Panc1 (cell line): ENCODE data around the gene SENP6. TPM values are rescaled to one million over a fixed set of nuclear protein-coding genes. Genes with fewer than 3 reads are reported as not detected.
"Not testable (repeated sequence)": the region's sequence is repeated elsewhere in the genome, so short reads cannot be mapped to it uniquely, and the experiment has no call there.

Experiments used
- ATAC-seq: fragments of 200-7000 bp; cut with Tn5 transposase; 2 replicates; pipeline ENCODE4 v1.9.1; 2020; ENCODE audit warnings: mild to moderate bottlenecking, moderate library complexity
- BruUV-seq: library from RNA; stranded (reverse); fragments of 400-500 nt; replicated peaks from 2 replicates; lab custom pipeline; 2021; lab: Mats Ljungman, UMichigan
- CTCF ChIA-PET: fragments of 300-600 bp; sonication (Branson Sonifier 250); formaldehyde crosslinking; loops from one replicate; lab custom pipeline; 2022; ENCODE audit warnings: antibody characterized with exemption; lab: Charles Lee
- POLR2A ChIA-PET: fragments of 300-600 bp; sonication (Branson Sonifier 250); formaldehyde crosslinking; loops from one replicate; lab custom pipeline; 2022; ENCODE audit warnings: antibody characterized with exemption; lab: Charles Lee
- DNase-seq: peaks from one replicate; pipeline ENCODE4 v3.0.0-alpha.2; 2010; ENCODE audit warnings: low read depth, low spot score
- H3K27ac ChIP-seq: 2 replicates; pipeline ENCODE4 v1.5.1; 2011; ENCODE audit warnings: mild to moderate bottlenecking, low read length, inconsistent platforms
- H3K27me3 ChIP-seq: fragments of 200-500 bp; sonication (Bioruptor generic); 2 replicates; pipeline ENCODE4 v1.6.0; 2014; ENCODE audit warnings: low read length, inconsistent platforms; ENCODE audit not compliant: control insufficient read depth, insufficient read depth
- H3K36me3 ChIP-seq: fragments of 200-500 bp; sonication (Bioruptor generic); 2 replicates; pipeline ENCODE4 v1.5.1; 2014; ENCODE audit warnings: inconsistent platforms, mild to moderate bottlenecking, low read length, moderate library complexity; ENCODE audit not compliant: control insufficient read depth, insufficient read depth
- H3K4me1 ChIP-seq: 2 replicates; pipeline ENCODE4 v1.5.1; 2011; ENCODE audit warnings: inconsistent platforms, mild to moderate bottlenecking, low read length, moderate library complexity; ENCODE audit not compliant: control insufficient read depth, insufficient read depth
- H3K4me3 ChIP-seq, 2 experiments: 2 replicates each; pipeline ENCODE4 v1.5.1; 2011 to 2012; ENCODE audit warnings: low read depth in 2 of 2, low read length in 2 of 2, mild to moderate bottlenecking in 2 of 2, inconsistent platforms in 1 of 2, moderate library complexity in 1 of 2
- H3K9me3 ChIP-seq: fragments of 200-500 bp; sonication (Bioruptor generic); 2 replicates; pipeline ENCODE4 v1.5.1; 2014; ENCODE audit warnings: low read depth, mild to moderate bottlenecking, inconsistent platforms, low read length, moderate library complexity; ENCODE audit not compliant: control insufficient read depth, insufficient read depth
- CTCF ChIP-seq: fragments of 450-650 bp; IDR thresholded peaks from 2 replicates; pipeline ENCODE4 v1.5.1; 2017; ENCODE audit warnings: mild to moderate bottlenecking
- POLR2AphosphoS5 ChIP-seq: IDR thresholded peaks from 2 replicates; pipeline ENCODE4 v1.6.1; 2012; ENCODE audit warnings: mild to moderate bottlenecking, low read depth, low read length, moderate library complexity
- SIN3A ChIP-seq: IDR thresholded peaks from 2 replicates; pipeline ENCODE4 v1.6.1; 2012; ENCODE audit warnings: low read depth, mild to moderate bottlenecking, low read length, moderate library complexity, borderline replicate concordance; ENCODE audit not compliant: insufficient read depth
- TCF7L2 ChIP-seq: IDR thresholded peaks from 2 replicates; pipeline ENCODE4 v1.6.1; 2011; ENCODE audit warnings: mild to moderate bottlenecking, low read depth, low read length, inconsistent platforms
- in situ Hi-C: cut with HindIII; loops from 2 replicates; pipeline ENCODE4 v1.10.0; 2016; ENCODE audit warnings: low sequenced_read_pairs, low pct_unique_long_range_greater_than_20kb
- intact Hi-C: fragments of 100-400 bp; cut with micrococcal nuclease; formaldehyde crosslinking; loops from one replicate; pipeline ENCODE4 v1.10.0; 2022; ENCODE audit not compliant: unreplicated experiment
- total RNA-seq: library from RNA; stranded (reverse); gene quantifications from one replicate; pipeline ENCODE4 v1.2.1, GENCODE V29; 2021; ENCODE audit not compliant: unreplicated experiment
- TF ChIP-seq, protein P1 (sequence below), 2 experiments: IDR thresholded peaks; 2 replicates each; pipeline ENCODE4 v1.6.1; 2011 to 2012; ENCODE audit warnings: low read depth in 2 of 2, control low read depth in 1 of 2, low read length in 1 of 2, mild to moderate bottlenecking in 1 of 2, moderate library complexity in 1 of 2; ENCODE audit not compliant: insufficient read depth in 1 of 2

Gene SENP6
- total RNA-seq, 1 experiment from 2014 or later, result 58.7 TPM

- H3K4me1 ChIP-seq, result no peaks in the 10 kb centered on the region
- ChIA-PET CTCF (no interaction called here), POLR2A (no interaction called here)
- no peak overlapping the region for H3K27ac ChIP-seq
- no peaks in the 10 kb centered on the region for H3K36me3 ChIP-seq
- intact Hi-C loops (no loop called here), in situ Hi-C loops (no loop called here)
- BruUV-seq, result no TSS peak
- H3K4me3 ChIP-seq, result no peak overlapping the region
- TF ChIP-seq, protein P1, sequence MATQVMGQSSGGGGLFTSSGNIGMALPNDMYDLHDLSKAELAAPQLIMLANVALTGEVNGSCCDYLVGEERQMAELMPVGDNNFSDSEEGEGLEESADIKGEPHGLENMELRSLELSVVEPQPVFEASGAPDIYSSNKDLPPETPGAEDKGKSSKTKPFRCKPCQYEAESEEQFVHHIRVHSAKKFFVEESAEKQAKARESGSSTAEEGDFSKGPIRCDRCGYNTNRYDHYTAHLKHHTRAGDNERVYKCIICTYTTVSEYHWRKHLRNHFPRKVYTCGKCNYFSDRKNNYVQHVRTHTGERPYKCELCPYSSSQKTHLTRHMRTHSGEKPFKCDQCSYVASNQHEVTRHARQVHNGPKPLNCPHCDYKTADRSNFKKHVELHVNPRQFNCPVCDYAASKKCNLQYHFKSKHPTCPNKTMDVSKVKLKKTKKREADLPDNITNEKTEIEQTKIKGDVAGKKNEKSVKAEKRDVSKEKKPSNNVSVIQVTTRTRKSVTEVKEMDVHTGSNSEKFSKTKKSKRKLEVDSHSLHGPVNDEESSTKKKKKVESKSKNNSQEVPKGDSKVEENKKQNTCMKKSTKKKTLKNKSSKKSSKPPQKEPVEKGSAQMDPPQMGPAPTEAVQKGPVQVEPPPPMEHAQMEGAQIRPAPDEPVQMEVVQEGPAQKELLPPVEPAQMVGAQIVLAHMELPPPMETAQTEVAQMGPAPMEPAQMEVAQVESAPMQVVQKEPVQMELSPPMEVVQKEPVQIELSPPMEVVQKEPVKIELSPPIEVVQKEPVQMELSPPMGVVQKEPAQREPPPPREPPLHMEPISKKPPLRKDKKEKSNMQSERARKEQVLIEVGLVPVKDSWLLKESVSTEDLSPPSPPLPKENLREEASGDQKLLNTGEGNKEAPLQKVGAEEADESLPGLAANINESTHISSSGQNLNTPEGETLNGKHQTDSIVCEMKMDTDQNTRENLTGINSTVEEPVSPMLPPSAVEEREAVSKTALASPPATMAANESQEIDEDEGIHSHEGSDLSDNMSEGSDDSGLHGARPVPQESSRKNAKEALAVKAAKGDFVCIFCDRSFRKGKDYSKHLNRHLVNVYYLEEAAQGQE (IDR thresholded peaks at IDR 0.05; ENCODE audit: insufficient read depth in 1 of 2, low read depth in 2 of 2, low read length in 1 of 2), result no peak
- TF ChIP-seq CTCF, result no peak
- no peak for TF ChIP-seq POLR2AphosphoS5
- no peak for TF ChIP-seq TCF7L2
- TF ChIP-seq SIN3A, result no peak
- H3K9me3 ChIP-seq, result peaks cover 4% of the 10 kb centered on the region; the same call in 1 of the 2 replicates
- H3K27me3 ChIP-seq, result no peaks in the 10 kb centered on the region; the same call in 1 of the 2 replicates
- no peak for DNase-seq
- no peak for ATAC-seq
These were observed 33.6 kb upstream of the SENP6 start for GRCh38 chr6:75568100-75568499.

GRCh38 chr6:75568965-75569364, 32.7 kb upstream of the SENP6 start:
- ChIA-PET CTCF (no interaction called here), POLR2A (no interaction called here)
- ATAC-seq (no peak), DNase-seq (no peak)
- Histone ChIP-seq H3K4me1 (no peaks in the 10 kb centered on the region), H3K4me3 (no peak overlapping the region), H3K27ac (no peak overlapping the region), H3K27me3 (no peaks in the 10 kb centered on the region; the same call in 1 of the 2 replicates), H3K9me3 (peaks cover 4% of the 10 kb centered on the region; the same call in 1 of the 2 replicates), H3K36me3 (no peaks in the 10 kb centered on the region)
- BruUV-seq, result no TSS peak
- TF ChIP-seq POLR2AphosphoS5 (no peak), TCF7L2 (no peak), CTCF (no peak), SIN3A (no peak)
- TF ChIP-seq, protein P1 (IDR thresholded peaks at IDR 0.05; ENCODE audit: insufficient read depth in 1 of 2, low read depth in 2 of 2, low read length in 1 of 2), result no peak
- in situ Hi-C loops, result no loop called here
- intact Hi-C loops, result no loop called here

- H3K9me3 ChIP-seq, H3K4me1 ChIP-seq, CTCF ChIA-PET, BruUV-seq, H3K27me3 ChIP-seq, H3K4me3 ChIP-seq, H3K36me3 ChIP-seq, in situ Hi-C loops, DNase-seq, POLR2A ChIA-PET, intact Hi-C loops, ATAC-seq, H3K27ac ChIP-seq: not testable (repeated sequence)
These were observed 31.0 kb upstream of the SENP6 start for GRCh38 chr6:75570671-75571070.
